ENCODE data around the gene PPP2R5E. TPM values are rescaled to one million over a fixed set of nuclear protein-coding genes. Genes with fewer than 3 reads are reported as not detected.

PPP2R5E gene
- total and polyA plus RNA-seq, 2 donors (not counting 3 experiments of a cell fraction or from before 2014, with no cell fraction given), result 4.9 to 52.5 TPM

- DNase-seq (ENCODE audit: low read depth, low spot score), result peak; percentile 83
- peaks cover 8 to 21% of the 10 kb centered on the region in 2 experiments for H3K27me3 ChIP-seq (ENCODE audit: control insufficient read depth in 2 of 2, insufficient read depth in 2 of 2, low read length in 2 of 2)
- TF ChIP-seq POLR2AphosphoS5 (IDR thresholded peaks at IDR 0.05; ENCODE audit: insufficient read depth, low read depth, low read length) (no peak), MAX (IDR thresholded peaks at IDR 0.05; ENCODE audit: insufficient read depth, insufficient read length) (no peak), FOS (IDR thresholded peaks at IDR 0.05; ENCODE audit: borderline replicate concordance, insufficient read depth, low read length) (peak; percentile 53), CTCF (IDR thresholded peaks at IDR 0.05; ENCODE audit: extremely low read depth in 1 of 2, insufficient read depth in 1 of 2, low read depth in 1 of 2, low read length in 2 of 2) (no peak), JUN (IDR thresholded peaks at IDR 0.05; ENCODE audit: borderline replicate concordance, insufficient read depth, insufficient read length, low read depth) (peak; percentile 69)
- H2AFZ ChIP-seq (ENCODE audit: low read depth, low read length), result no peak overlapping the region
- no peak overlapping the region for H3K9ac ChIP-seq (replicated peaks; ENCODE audit: extremely low read depth, insufficient read depth, low read length)
- no TSS peak for BruUV-seq (replicated peaks)
- H3K4me3 ChIP-seq (replicated peaks in 1 of 3; ENCODE audit: insufficient read depth in 1 of 3, low read depth in 1 of 3, low read length in 3 of 3), result no peak overlapping the region
- H4K20me1 ChIP-seq (replicated peaks; ENCODE audit: control insufficient read depth, extremely low read depth, insufficient read depth, low read length), result no peaks in the 10 kb centered on the region
- FAIRE-seq, result peak; percentile 73
- H3K36me3 ChIP-seq (ENCODE audit: control insufficient read depth in 2 of 2, extremely low read depth in 1 of 2, insufficient read depth in 2 of 2, low read length in 2 of 2), result no peaks in the 10 kb centered on the region
- H3K4me1 ChIP-seq (ENCODE audit: control insufficient read depth, extremely low read depth, insufficient read depth, low read length), result peaks cover 13% of the 10 kb centered on the region
- no peaks in the 10 kb centered on the region for H3K9me1 ChIP-seq (replicated peaks; ENCODE audit: control insufficient read depth, extremely low read depth, insufficient read depth, low read length)
- H3K27ac ChIP-seq (ENCODE audit: insufficient read depth, low read depth, low read length), result no peak overlapping the region
- CTCF ChIA-PET, result no interaction called here
- intact Hi-C loops (cut with micrococcal nuclease) (no loop called here), dilution Hi-C loops (cut with MboI; ENCODE audit: extremely low pct_ligation_motif_present, low sequenced_read_pairs) (no loop called here)
- peak overlapping the region; percentile 41 for H3K4me2 ChIP-seq (ENCODE audit: insufficient read depth, low read length)
- H3K9me3 ChIP-seq (replicated peaks; ENCODE audit: control insufficient read depth, insufficient read depth, low read length), result no peaks in the 10 kb centered on the region
- POLR2A ChIA-PET, result no interaction called here
- no peaks in the 10 kb centered on the region for H3K79me2 ChIP-seq (ENCODE audit: control insufficient read depth, insufficient read depth, low read length)
These were observed 199.3 kb downstream of the PPP2R5E start for GRCh38 chr14:63343878-63344277.

- CTCF ChIA-PET, result interaction anchor here (1.1 kb wide), 1 partner anchor 19 kb away, joined by 3 read pairs; no protein-coding TSS in a partner anchor
- no peak for FAIRE-seq
These were observed 200.8 kb downstream of the PPP2R5E start for GRCh38 chr14:63342371-63342770.

More at GRCh38 chr14:63342371-63342770, 200.8 kb downstream of the PPP2R5E start:
- DNase-seq (ENCODE audit: low read depth, low spot score), result no peak
- no peaks in the 10 kb centered on the region for H3K9me3 ChIP-seq (replicated peaks; ENCODE audit: control insufficient read depth, insufficient read depth, low read length)
- no peak overlapping the region for H2AFZ ChIP-seq (ENCODE audit: low read depth, low read length)
- TF ChIP-seq FOS (IDR thresholded peaks at IDR 0.05; ENCODE audit: borderline replicate concordance, insufficient read depth, low read length) (no peak), POLR2A (IDR thresholded peaks at IDR 0.05; ENCODE audit: low read depth, low read length) (no peak), MAX (IDR thresholded peaks at IDR 0.05; ENCODE audit: insufficient read depth, insufficient read length) (no peak), JUN (IDR thresholded peaks at IDR 0.05; ENCODE audit: borderline replicate concordance, insufficient read depth, insufficient read length, low read depth) (no peak), MYC (IDR thresholded peaks at IDR 0.05; ENCODE audit: low read depth, low read length) (no peak), EZH2 (IDR thresholded peaks at IDR 0.05; ENCODE audit: borderline replicate concordance, low read depth, low read length, severe bottlenecking) (no peak), GATA2 (IDR thresholded peaks at IDR 0.05; ENCODE audit: insufficient read depth, insufficient read length, low read depth, low read length) (no peak), CTCF (IDR thresholded peaks at IDR 0.05; ENCODE audit: extremely low read depth in 1 of 2, insufficient read depth in 1 of 2, low read depth in 1 of 2, low read length in 2 of 2) (no peak), POLR2AphosphoS5 (IDR thresholded peaks at IDR 0.05; ENCODE audit: insufficient read depth, low read depth, low read length) (no peak)
- dilution Hi-C loops (cut with MboI; ENCODE audit: extremely low pct_ligation_motif_present, low sequenced_read_pairs) (no loop called here), intact Hi-C loops (cut with micrococcal nuclease) (no loop called here)
- H3K27ac ChIP-seq (ENCODE audit: insufficient read depth, low read depth, low read length), result no peak overlapping the region
- POLR2A ChIA-PET, result no interaction called here
- no peak overlapping the region for H3K9ac ChIP-seq (replicated peaks; ENCODE audit: extremely low read depth, insufficient read depth, low read length)
- H3K4me1 ChIP-seq (ENCODE audit: control insufficient read depth, extremely low read depth, insufficient read depth, low read length), result peaks cover 13% of the 10 kb centered on the region
- no peaks in the 10 kb centered on the region for H3K9me1 ChIP-seq (replicated peaks; ENCODE audit: control insufficient read depth, extremely low read depth, insufficient read depth, low read length)
- no peaks in the 10 kb centered on the region for H3K79me2 ChIP-seq (ENCODE audit: control insufficient read depth, insufficient read depth, low read length)
- no peak overlapping the region for H3K4me3 ChIP-seq (replicated peaks in 1 of 3; ENCODE audit: insufficient read depth in 1 of 3, low read depth in 1 of 3, low read length in 3 of 3)
- peaks cover 8 to 14% of the 10 kb centered on the region in 2 experiments for H3K27me3 ChIP-seq (ENCODE audit: control insufficient read depth in 2 of 2, insufficient read depth in 2 of 2, low read length in 2 of 2)
- H3K36me3 ChIP-seq (ENCODE audit: control insufficient read depth in 2 of 2, extremely low read depth in 1 of 2, insufficient read depth in 2 of 2, low read length in 2 of 2), result no peaks in the 10 kb centered on the region
- H3K4me2 ChIP-seq (ENCODE audit: insufficient read depth, low read length), result no peak overlapping the region
- H4K20me1 ChIP-seq (replicated peaks; ENCODE audit: control insufficient read depth, extremely low read depth, insufficient read depth, low read length), result no peaks in the 10 kb centered on the region
- no TSS peak for BruUV-seq (replicated peaks)

Measured in endothelial cell of umbilical vein (primary cell).